Neural progenitor cell (in vitro differentiated cells): Measurements from ENCODE around the gene IGSF21. TPM values are rescaled to one million over a fixed set of nuclear protein-coding genes. Genes with fewer than 3 reads are reported as not detected.

Source experiments
- DNase-seq: peaks from one replicate; pipeline ENCODE4 v3.0.0-alpha.2; 2016; ENCODE audit warnings: low spot score
- H2AFZ ChIP-seq: fragments of 200-600 bp; sonication (generic); replicated peaks from 2 replicates; pipeline ENCODE4 v1.6.1; 2016; ENCODE audit warnings: antibody characterized with exemption
- H3F3A ChIP-seq: fragments of 200-600 bp; sonication (generic); 2 replicates; pipeline ENCODE4 v1.6.1; 2016; ENCODE audit warnings: antibody characterized with exemption, low read depth
- H3K27ac ChIP-seq: fragments of 200-600 bp; sonication (generic); 2 replicates; pipeline ENCODE4 v1.5.1; 2016; ENCODE audit warnings: mild to moderate bottlenecking
- H3K27me3 ChIP-seq: fragments of 200-600 bp; sonication (generic); 2 replicates; pipeline ENCODE4 v1.6.1; 2016; ENCODE audit warnings: mild to moderate bottlenecking, moderate library complexity
- H3K36me3 ChIP-seq: fragments of 200-600 bp; sonication (generic); 2 replicates; pipeline ENCODE4 v1.5.1; 2016
- H3K4me1 ChIP-seq: fragments of 200-600 bp; sonication (generic); 2 replicates; pipeline ENCODE4 v1.6.1; 2016; ENCODE audit warnings: mixed run types
- H3K4me2 ChIP-seq: fragments of 200-600 bp; sonication (generic); 2 replicates; pipeline ENCODE4 v1.6.1; 2016
- H3K4me3 ChIP-seq: fragments of 200-600 bp; sonication (generic); 2 replicates; pipeline ENCODE4 v1.5.1; 2016
- H3K79me2 ChIP-seq: fragments of 200-600 bp; sonication (generic); 2 replicates; pipeline ENCODE4 v1.6.1; 2016; ENCODE audit warnings: low read depth
- H3K9ac ChIP-seq: fragments of 200-600 bp; sonication (generic); 2 replicates; pipeline ENCODE4 v1.6.1; 2016
- H3K9me3 ChIP-seq: fragments of 200-600 bp; sonication (generic); 2 replicates; pipeline ENCODE4 v1.5.1; 2016; ENCODE audit warnings: low read depth
- H4K20me1 ChIP-seq: fragments of 200-600 bp; sonication (generic); 2 replicates; pipeline ENCODE4 v1.6.1; 2016; ENCODE audit warnings: low read depth
- H3K27ac Mint-ChIP-seq: 3 replicates; pipeline ENCODE4 v1.8.0; 2021; ENCODE audit warnings: mixed read lengths
- H3K27me3 Mint-ChIP-seq: 2 replicates; pipeline ENCODE4 v1.8.0; 2022; ENCODE audit warnings: low read depth, mild to moderate bottlenecking, inconsistent platforms, moderate library complexity, mixed read lengths; ENCODE audit not compliant: insufficient read depth
- H3K36me3 Mint-ChIP-seq: 3 replicates; pipeline ENCODE4 v1.8.0; 2021; ENCODE audit warnings: mixed read lengths
- H3K4me1 Mint-ChIP-seq: 3 replicates; pipeline ENCODE4 v1.8.0; 2021; ENCODE audit warnings: mixed read lengths
- H3K4me3 Mint-ChIP-seq: 3 replicates; pipeline ENCODE4 v1.8.0; 2021; ENCODE audit warnings: mild to moderate bottlenecking, moderate library complexity, mixed read lengths
- H3K9me3 Mint-ChIP-seq: 3 replicates; pipeline ENCODE4 v1.8.0; 2020; ENCODE audit warnings: mixed read lengths
- CTCF ChIP-seq: fragments of 200-600 bp; sonication (generic); IDR thresholded peaks from 2 replicates; pipeline ENCODE4 v1.5.1; 2017; ENCODE audit warnings: antibody characterized with exemption, mild to moderate bottlenecking
- EZH2 ChIP-seq: fragments of 200-600 bp; sonication (generic); IDR thresholded peaks from 2 replicates; pipeline ENCODE4 v1.6.1; 2017; ENCODE audit warnings: antibody characterized with exemption, mild to moderate bottlenecking, moderate library complexity
- EZH2phosphoT487 ChIP-seq: fragments of 200-600 bp; sonication (generic); IDR thresholded peaks from 2 replicates; pipeline ENCODE4 v1.6.1; 2017; ENCODE audit warnings: antibody characterized with exemption
- total RNA-seq: library from RNA; depleted of rRNA; stranded (reverse); fragments of >200 nt; gene quantifications from 2 replicates; pipeline ENCODE4 v1.2.3, GENCODE V29; 2015; ENCODE audit warnings: low replicate concordance

The IGSF21 gene
- total RNA-seq, 1 donor from 2014 or later: 1.7 TPM

GRCh38 chr1:18401921-18402320, 294.3 kb downstream of the IGSF21 start:
- H3K4me1 ChIP-seq: no peaks in the 10 kb centered on the region
- DNase-seq: no peak
- no peaks in the 10 kb centered on the region for H3K27me3 ChIP-seq
- Mint-ChIP-seq H3K36me3 (no peaks in the 10 kb centered on the region), H3K27me3 (peaks cover 14% of the 10 kb centered on the region), H3K4me3 (no peak overlapping the region), H3K4me1 (peaks cover 6% of the 10 kb centered on the region), H3K9me3 (no peaks in the 10 kb centered on the region), H3K27ac (no peak overlapping the region)
- H4K20me1 ChIP-seq: no peaks in the 10 kb centered on the region
- no peaks in the 10 kb centered on the region for H3K79me2 ChIP-seq
- H3F3A ChIP-seq: no peaks in the 10 kb centered on the region
- H3K9ac ChIP-seq: no peak overlapping the region
- H3K9me3 ChIP-seq: no peaks in the 10 kb centered on the region
- H3K4me3 ChIP-seq: no peak overlapping the region
- no peak overlapping the region for H2AFZ ChIP-seq
- H3K27ac ChIP-seq: no peak overlapping the region
- H3K4me2 ChIP-seq: no peak overlapping the region
- no peaks in the 10 kb centered on the region for H3K36me3 ChIP-seq
- TF ChIP-seq CTCF (no peak), EZH2 (no peak), EZH2phosphoT487 (no peak)

DNA sequence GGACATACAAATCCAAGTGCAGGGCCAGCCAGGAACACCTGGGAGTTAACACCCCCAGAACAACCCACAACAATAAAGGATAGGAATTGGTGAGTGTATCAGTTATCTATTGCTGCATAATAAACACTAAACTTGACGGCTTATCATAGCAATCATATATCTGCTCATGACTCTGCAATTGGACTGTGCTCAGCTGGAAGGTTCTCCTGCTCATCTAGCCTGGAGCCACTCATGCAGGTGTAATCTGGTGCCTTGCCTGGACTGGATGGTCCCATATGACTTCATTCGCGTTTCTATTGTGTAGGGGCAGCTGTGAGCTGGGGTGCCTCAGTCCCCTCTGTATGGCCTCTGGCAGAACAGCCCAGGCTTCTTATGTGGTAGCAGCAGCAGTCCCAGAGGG, 296.9 kb downstream of the IGSF21 start:
- Histone ChIP-seq H3K4me2 (no peak overlapping the region), H3K9me3 (no peaks in the 10 kb centered on the region), H3K27ac (no peak overlapping the region), H4K20me1 (no peaks in the 10 kb centered on the region), H3K79me2 (no peaks in the 10 kb centered on the region), H3K27me3 (no peaks in the 10 kb centered on the region), H3K36me3 (no peaks in the 10 kb centered on the region), H3K4me1 (peaks cover 9% of the 10 kb centered on the region), H3K9ac (no peak overlapping the region), H2AFZ (no peak overlapping the region), H3K4me3 (no peak overlapping the region), H3F3A (peaks cover 7% of the 10 kb centered on the region)
- DNase-seq: no peak
- no peaks in the 10 kb centered on the region for H3K36me3 Mint-ChIP-seq
- TF ChIP-seq CTCF: no peak
- TF ChIP-seq EZH2: no peak
- no peak for TF ChIP-seq EZH2phosphoT487
- no peak overlapping the region for H3K4me3 Mint-ChIP-seq
- no peaks in the 10 kb centered on the region for H3K9me3 Mint-ChIP-seq
- no peak overlapping the region for H3K27ac Mint-ChIP-seq
- peaks cover 4% of the 10 kb centered on the region for H3K4me1 Mint-ChIP-seq
- H3K27me3 Mint-ChIP-seq: peaks cover 14% of the 10 kb centered on the region

DNA sequence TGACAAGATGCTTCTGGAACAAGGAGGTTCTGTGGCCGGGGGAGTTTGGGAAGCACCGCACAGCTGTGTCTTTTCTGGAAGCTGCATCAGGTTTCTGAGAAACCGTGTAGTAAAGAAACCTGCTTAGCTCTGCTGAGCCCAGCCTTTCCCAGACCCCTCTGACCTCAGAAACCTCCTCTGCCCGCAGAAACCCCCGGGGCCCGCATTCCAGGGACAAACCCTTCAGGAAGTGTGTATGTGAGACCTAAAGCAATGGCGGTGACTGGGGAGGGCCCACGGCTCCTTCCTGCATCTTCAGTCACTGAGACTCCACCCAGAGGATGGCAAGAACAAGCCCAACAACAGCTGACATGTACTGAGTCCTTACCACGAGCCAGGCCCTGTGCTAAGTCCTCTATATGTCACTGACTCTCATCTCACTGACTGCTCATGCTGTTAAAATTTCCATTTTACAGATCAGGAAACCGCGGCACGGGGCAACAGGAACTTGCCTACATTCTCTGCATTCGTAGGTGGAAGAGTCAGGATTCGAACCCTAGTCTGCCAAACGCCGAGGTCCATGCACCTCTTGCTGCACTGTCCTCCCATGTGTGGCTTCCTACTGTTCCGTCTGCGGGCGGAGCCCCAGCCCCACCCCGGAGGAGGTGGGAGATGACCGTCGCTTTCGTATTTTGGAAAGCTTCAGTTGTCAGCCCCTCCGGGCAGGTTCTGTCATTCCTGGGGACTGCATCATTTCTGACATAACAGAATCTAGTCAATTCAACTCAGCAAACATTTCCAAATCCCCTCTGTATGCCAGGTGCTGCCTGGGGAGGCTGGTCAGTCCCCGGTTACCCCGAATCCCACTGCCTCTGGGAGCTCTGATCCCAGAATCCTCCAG, 299.8 kb downstream of the IGSF21 start:
- no peak overlapping the region for H3K27ac Mint-ChIP-seq
- Histone ChIP-seq H4K20me1 (no peaks in the 10 kb centered on the region), H3K27ac (no peak overlapping the region), H3F3A (peaks cover 36% of the 10 kb centered on the region), H3K4me2 (no peak overlapping the region), H3K9ac (no peak overlapping the region), H3K4me1 (peaks cover 31% of the 10 kb centered on the region), H3K79me2 (no peaks in the 10 kb centered on the region), H3K9me3 (no peaks in the 10 kb centered on the region), H2AFZ (no peak overlapping the region), H3K36me3 (no peaks in the 10 kb centered on the region), H3K4me3 (no peak overlapping the region), H3K27me3 (no peaks in the 10 kb centered on the region)
- H3K4me3 Mint-ChIP-seq: no peak overlapping the region
- peaks cover 9% of the 10 kb centered on the region for H3K9me3 Mint-ChIP-seq
- peaks cover 6% of the 10 kb centered on the region for H3K4me1 Mint-ChIP-seq
- TF ChIP-seq EZH2phosphoT487: no peak
- no peak for TF ChIP-seq EZH2
- no peak for TF ChIP-seq CTCF
- H3K36me3 Mint-ChIP-seq: peaks cover 3% of the 10 kb centered on the region
- peaks cover 14% of the 10 kb centered on the region for H3K27me3 Mint-ChIP-seq
- DNase-seq: no peak
